ENCODE data around the gene RAB1B. TPM values are rescaled to one million over a fixed set of nuclear protein-coding genes. Genes with fewer than 3 reads are reported as not detected.
A peak's percentile ranks its signal among the peaks of the same experiment; 100 is the strongest.

The RAB1B gene
- total and polyA plus RNA-seq, 2 experiments from 2014 or later, result 17.3 to 103 TPM

DNA sequence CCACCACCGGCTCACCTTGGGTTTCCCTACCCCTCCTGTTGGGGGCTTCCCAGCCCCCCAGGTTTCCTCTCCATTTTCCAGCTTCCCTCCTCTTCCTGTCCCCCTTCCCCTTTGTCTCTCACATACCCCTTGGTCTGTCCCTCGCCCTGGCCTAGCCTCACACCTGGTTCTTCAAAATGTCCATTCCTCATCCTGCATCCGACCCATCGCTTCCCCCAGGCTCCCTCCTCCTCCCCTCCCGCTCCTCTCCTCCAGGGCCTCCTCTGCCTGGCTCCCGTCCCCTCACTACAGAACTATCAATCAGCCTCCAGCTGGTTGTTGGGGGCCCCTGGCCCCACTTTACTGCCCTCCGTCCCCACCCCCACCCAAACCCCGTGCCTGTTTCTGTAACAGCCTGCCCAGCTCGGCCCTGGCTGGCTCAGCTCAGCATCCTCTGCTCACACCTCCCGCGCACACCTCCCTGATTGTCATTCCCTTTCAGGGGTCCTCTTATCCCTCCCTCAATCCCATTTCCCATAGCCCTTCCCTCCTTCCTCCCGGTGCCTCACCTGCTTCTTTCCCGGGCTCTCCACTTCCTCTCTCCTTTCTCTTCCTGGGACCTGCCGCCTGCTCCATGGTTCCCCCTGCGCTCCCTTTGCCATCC is 10.8 kb downstream of the RAB1B start:
- Histone ChIP-seq H3K4me1 (ENCODE audit: low read depth) (no peaks in the 10 kb centered on the region), H3K27ac (no peak overlapping the region), H3K4me3 (no peak overlapping the region)

DNA sequence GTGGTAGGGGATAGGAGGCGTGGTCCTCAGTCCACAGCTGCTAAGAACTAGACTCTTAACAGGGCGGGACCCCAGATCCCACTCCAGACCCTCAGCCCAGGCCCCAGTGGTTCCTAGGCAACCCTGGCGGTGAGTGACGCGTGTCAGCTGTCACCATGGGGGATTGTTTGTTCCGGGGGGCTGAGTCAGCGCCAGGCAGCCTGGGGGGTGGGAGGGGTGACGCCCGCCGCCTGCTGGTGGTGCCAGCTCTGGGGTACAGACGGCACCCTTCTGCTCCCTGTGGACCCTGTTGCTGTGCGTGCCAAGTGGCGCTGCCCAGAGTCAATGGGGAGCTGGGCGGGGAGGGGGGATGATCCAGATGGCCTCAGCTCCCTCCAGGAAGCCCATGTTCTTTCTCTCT is 12.0 kb downstream of the RAB1B start:
- Histone ChIP-seq H3K27ac (no peak overlapping the region), H3K9me3 (ENCODE audit: low read depth) (no peaks in the 10 kb centered on the region), H3K4me3 (no peak overlapping the region), H3K36me3 (no peaks in the 10 kb centered on the region), H3K4me1 (ENCODE audit: low read depth) (no peaks in the 10 kb centered on the region), H3K27me3 (peaks cover 13% of the 10 kb centered on the region)
- TF ChIP-seq, protein P1, sequence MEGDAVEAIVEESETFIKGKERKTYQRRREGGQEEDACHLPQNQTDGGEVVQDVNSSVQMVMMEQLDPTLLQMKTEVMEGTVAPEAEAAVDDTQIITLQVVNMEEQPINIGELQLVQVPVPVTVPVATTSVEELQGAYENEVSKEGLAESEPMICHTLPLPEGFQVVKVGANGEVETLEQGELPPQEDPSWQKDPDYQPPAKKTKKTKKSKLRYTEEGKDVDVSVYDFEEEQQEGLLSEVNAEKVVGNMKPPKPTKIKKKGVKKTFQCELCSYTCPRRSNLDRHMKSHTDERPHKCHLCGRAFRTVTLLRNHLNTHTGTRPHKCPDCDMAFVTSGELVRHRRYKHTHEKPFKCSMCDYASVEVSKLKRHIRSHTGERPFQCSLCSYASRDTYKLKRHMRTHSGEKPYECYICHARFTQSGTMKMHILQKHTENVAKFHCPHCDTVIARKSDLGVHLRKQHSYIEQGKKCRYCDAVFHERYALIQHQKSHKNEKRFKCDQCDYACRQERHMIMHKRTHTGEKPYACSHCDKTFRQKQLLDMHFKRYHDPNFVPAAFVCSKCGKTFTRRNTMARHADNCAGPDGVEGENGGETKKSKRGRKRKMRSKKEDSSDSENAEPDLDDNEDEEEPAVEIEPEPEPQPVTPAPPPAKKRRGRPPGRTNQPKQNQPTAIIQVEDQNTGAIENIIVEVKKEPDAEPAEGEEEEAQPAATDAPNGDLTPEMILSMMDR (IDR thresholded peaks at IDR 0.05; ENCODE audit: low read depth, low read length), result no peak
- DNase-seq (ENCODE audit: low read depth in 1 of 2, low spot score in 1 of 2), result no peak

More for the DNA sequence above, 10.8 kb downstream of the RAB1B start:
- TF ChIP-seq, protein P1 (IDR thresholded peaks at IDR 0.05; ENCODE audit: low read depth, low read length), result no peak
- Histone ChIP-seq H3K27me3 (peaks cover 13% of the 10 kb centered on the region), H3K36me3 (peaks cover 10% of the 10 kb centered on the region), H3K9me3 (ENCODE audit: low read depth) (no peaks in the 10 kb centered on the region)
- no peak for DNase-seq (ENCODE audit: low read depth in 1 of 2, low spot score in 1 of 2)

DNA sequence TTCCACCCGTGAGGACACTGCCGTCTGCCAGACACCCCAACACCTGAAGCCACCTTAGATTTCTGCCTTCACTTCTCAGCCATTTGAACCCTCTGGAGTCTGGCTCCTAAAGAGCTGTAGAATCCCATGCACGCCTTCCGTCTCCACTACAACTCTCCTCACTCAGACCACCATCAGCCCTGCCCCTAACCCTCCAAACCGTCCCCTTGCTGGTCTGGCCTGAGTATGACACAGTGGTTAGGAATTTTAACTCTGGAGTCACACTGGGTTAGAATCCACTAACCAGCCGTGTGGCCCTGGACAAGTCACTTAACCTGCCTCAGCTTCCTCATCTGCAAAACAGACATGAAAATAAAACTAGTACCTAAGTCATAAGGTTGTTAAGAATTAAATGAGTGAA is 12.6 kb downstream of the RAB1B start:
- H3K9me3 ChIP-seq (ENCODE audit: low read depth), result no peaks in the 10 kb centered on the region
- no peak overlapping the region for H3K4me3 ChIP-seq
- DNase-seq (ENCODE audit: low read depth in 1 of 2, low spot score in 1 of 2), result no peak
- H3K27ac ChIP-seq, result no peak overlapping the region
- TF ChIP-seq, protein P1 (IDR thresholded peaks at IDR 0.05; ENCODE audit: low read depth, low read length), result no peak
- H3K4me1 ChIP-seq (ENCODE audit: low read depth), result no peaks in the 10 kb centered on the region
- H3K36me3 ChIP-seq, result no peaks in the 10 kb centered on the region
- peaks cover 13% of the 10 kb centered on the region for H3K27me3 ChIP-seq

DNA sequence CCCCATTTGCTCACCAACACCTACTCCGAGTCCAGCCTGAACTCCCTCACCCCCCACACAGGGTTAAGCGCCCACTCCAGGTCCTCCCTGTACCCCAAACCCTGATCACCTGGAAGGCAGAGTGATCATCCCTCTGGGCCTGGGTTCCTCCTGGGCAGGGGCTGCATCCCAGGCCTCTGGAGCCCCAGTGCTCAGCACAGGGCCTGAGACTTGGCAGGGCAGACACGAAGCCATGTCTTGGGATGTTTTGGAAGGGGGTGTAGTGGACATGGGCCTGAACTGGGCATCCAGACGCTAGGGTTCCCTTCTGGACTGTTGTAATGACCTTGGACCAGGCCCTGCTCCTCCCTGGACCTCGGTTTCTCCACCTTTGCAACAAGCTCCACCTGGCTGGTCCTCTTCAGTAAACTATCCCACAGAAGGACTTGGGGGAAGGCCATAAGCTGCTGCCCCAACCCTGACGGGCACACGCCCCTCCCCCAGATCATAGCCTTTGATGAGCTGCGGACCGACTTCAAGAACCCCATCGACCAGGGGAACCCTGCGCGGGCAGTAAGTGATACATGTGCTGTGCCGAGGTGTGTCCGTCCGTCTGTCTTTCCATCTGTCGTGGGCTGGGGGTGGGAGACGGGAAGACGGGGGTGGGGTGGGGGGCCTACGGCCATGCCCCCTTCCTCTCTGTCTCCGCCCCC is 13.5 kb downstream of the RAB1B start:
- no peaks in the 10 kb centered on the region for H3K4me1 ChIP-seq (ENCODE audit: low read depth)
- H3K4me3 ChIP-seq, result no peak overlapping the region
- no peak for DNase-seq (ENCODE audit: low read depth in 1 of 2, low spot score in 1 of 2)
- H3K27ac ChIP-seq, result no peak overlapping the region
- TF ChIP-seq, protein P1 (IDR thresholded peaks at IDR 0.05; ENCODE audit: low read depth, low read length), result no peak
- H3K36me3 ChIP-seq, result no peaks in the 10 kb centered on the region
- peaks cover 13% of the 10 kb centered on the region for H3K27me3 ChIP-seq
- H3K9me3 ChIP-seq (ENCODE audit: low read depth), result no peaks in the 10 kb centered on the region

DNA sequence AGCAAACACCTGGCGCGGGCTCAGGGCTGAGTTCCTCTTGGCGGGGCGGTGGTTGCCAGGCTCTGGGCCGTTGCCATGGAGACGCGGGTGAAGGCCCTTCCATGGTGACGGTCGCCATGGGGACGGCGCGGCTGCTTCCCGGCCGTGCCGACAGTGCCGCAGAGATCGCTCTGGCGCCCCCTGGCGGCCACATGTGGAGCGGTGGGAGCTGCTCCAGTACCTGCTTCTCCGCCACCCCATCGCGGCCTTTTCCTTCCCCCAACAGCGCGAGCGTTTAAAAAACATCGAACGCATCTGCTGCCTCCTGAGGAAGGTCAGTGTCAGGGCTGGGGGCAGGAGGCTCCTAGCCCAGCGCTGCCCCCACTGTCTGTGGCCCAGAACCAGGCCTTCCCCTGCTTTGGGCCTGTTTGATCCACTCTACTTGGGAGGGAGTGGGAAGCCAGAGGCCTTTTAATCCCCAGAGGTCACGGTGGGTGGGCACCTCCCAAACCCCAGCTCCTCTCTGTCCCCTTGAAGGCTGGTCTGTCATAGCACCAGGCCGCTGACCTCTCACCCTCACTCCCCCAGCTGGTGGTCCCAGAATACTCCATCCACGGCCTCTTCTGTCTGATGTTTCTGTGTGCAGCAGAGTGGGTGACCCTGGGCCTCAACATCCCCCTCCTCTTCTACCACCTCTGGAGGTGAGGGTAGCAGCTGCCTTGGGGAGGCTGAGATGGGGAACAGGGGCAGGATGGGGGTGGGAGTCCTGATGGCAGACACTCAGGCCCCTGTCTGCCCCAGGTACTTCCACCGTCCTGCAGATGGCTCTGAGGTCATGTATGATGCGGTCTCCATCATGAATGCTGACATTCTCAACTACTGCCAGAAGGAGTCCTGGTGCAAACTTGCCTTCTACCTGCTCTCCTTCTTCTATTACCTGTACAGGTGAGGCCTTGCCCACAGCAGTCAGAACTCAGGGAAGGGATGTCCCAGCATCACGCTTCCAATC is 14.3 kb downstream of the RAB1B start:
- H3K4me1 ChIP-seq (ENCODE audit: low read depth), result no peaks in the 10 kb centered on the region
- H3K4me3 ChIP-seq, result no peak overlapping the region
- no peaks in the 10 kb centered on the region for H3K9me3 ChIP-seq (ENCODE audit: low read depth)
- peaks cover 13% of the 10 kb centered on the region for H3K27me3 ChIP-seq
- TF ChIP-seq, protein P1 (IDR thresholded peaks at IDR 0.05; ENCODE audit: low read depth, low read length), result peak; percentile 88
- H3K36me3 ChIP-seq, result no peaks in the 10 kb centered on the region
- no peak overlapping the region for H3K27ac ChIP-seq
- peak; percentile 97 to 99 for DNase-seq (ENCODE audit: low read depth in 1 of 2, low spot score in 1 of 2)

All from cardiac muscle cell (in vitro differentiated cells and primary cell).